Naive thymus-derived CD8-positive, alpha-beta T cell (primary cell): Measurements from ENCODE around the gene TRIOBP. TPM values are rescaled to one million over a fixed set of nuclear protein-coding genes. Genes with fewer than 3 reads are reported as not detected.
"Not testable (repeated sequence)": the region's sequence is repeated elsewhere in the genome, so short reads cannot be mapped to it uniquely, and the experiment has no call there.

ENCODE experiments used
- ATAC-seq, 2 donors: fragments of 150-1000 bp; cut with Tn5 transposase in 1 of 2; sonication (Bioruptor Pico), chemical (Tn5 transposase) in 1 of 2; 1 replicate in 1 of 2; 2 replicates in 1 of 2; pipeline ENCODE4 v1.10.0; 2021; ENCODE audit warnings: mild to moderate bottlenecking in 2 of 2, moderate library complexity in 2 of 2
- POLR2A ChIA-PET: fragments of 350-600 bp; sonication (Branson Sonifier 250); formaldehyde crosslinking; loops from one replicate; lab custom pipeline; 2021; ENCODE audit warnings: antibody characterized with exemption; lab: Charles Lee
- DNase-seq, 10 donors: peaks; one replicate each; pipeline versions ENCODE4 v3.0.0 to v3.0.0-alpha.2; 2020 to 2022
- H3K27ac Mint-ChIP-seq, 10 donors: one replicate each; pipeline ENCODE4 v1.8.0; 2020 to 2022; ENCODE audit warnings: mild to moderate bottlenecking in 10 of 10, mixed read lengths in 10 of 10, moderate library complexity in 4 of 10, inconsistent platforms in 1 of 10
- H3K27me3 Mint-ChIP-seq, 5 donors: one replicate each; pipeline ENCODE4 v1.8.0; 2021 to 2022; ENCODE audit warnings: mixed read lengths in 5 of 5
- H3K36me3 Mint-ChIP-seq, 3 donors: one replicate each; pipeline ENCODE4 v1.8.0; 2020 to 2022; ENCODE audit warnings: mixed read lengths in 3 of 3, mild to moderate bottlenecking in 2 of 3, inconsistent platforms in 1 of 3
- H3K4me1 Mint-ChIP-seq, 4 donors: one replicate each; pipeline ENCODE4 v1.8.0; 2021 to 2022; ENCODE audit warnings: mixed read lengths in 4 of 4
- H3K4me3 Mint-ChIP-seq, 10 donors: one replicate each; pipeline ENCODE4 v1.8.0; 2020 to 2022; ENCODE audit warnings: mild to moderate bottlenecking in 10 of 10, mixed read lengths in 10 of 10, moderate library complexity in 6 of 10, inconsistent platforms in 1 of 10
- H3K9me3 Mint-ChIP-seq, 9 donors: one replicate each; pipeline ENCODE4 v1.8.0; 2020 to 2022; ENCODE audit warnings: mixed read lengths in 9 of 9, mild to moderate bottlenecking in 3 of 9, inconsistent platforms in 1 of 9, moderate library complexity in 1 of 9
- polyA plus RNA-seq, 3 donors: library from polyadenylated mRNA; unstranded; fragments of 300-500 nt; fragmentation: Illumina TruSeq; gene quantifications; one replicate each; pipeline ENCODE4 v1.2.3, GENCODE V29; 2021
- total RNA-seq, 8 experiments: library from RNA in 2 of 8; stranded (reverse) in 2 of 8; gene quantifications; one replicate each; pipeline ENCODE4 v1.2.3 and lab custom pipeline; 2021 to 2026

Gene TRIOBP
- total and polyA plus RNA-seq, 5 experiments from 2014 or later, result 7.8 to 30.9 (median 11.6) TPM

- H3K9me3 Mint-ChIP-seq, DNase-seq, H3K27me3 Mint-ChIP-seq, ATAC-seq, POLR2A ChIA-PET, H3K4me3 Mint-ChIP-seq, H3K27ac Mint-ChIP-seq, H3K4me1 Mint-ChIP-seq: not testable (repeated sequence)
- H3K36me3 Mint-ChIP-seq, result peaks cover 0 to 10% (median 6%) of the 10 kb centered on the region in 3 donors
These were observed 20.4 kb downstream of the TRIOBP start for GRCh38 chr22:37717235-37717634.

GRCh38 chr22:37717746-37718305 is 21.0 kb downstream of the TRIOBP start:
- H3K4me1 Mint-ChIP-seq, POLR2A ChIA-PET, DNase-seq, ATAC-seq, H3K9me3 Mint-ChIP-seq, H3K27me3 Mint-ChIP-seq, H3K27ac Mint-ChIP-seq, H3K4me3 Mint-ChIP-seq: not testable (repeated sequence)
- H3K36me3 Mint-ChIP-seq, result peaks cover 0 to 10% (median 6%) of the 10 kb centered on the region in 3 donors

GRCh38 chr22:37725551-37726240 is 28.8 kb downstream of the TRIOBP start:
- peaks cover 0 to 11% (median 5%) of the 10 kb centered on the region in 3 donors for H3K36me3 Mint-ChIP-seq
- ATAC-seq, result no peak
- no peak overlapping the region for H3K4me3 Mint-ChIP-seq
- H3K9me3 Mint-ChIP-seq, result no peaks in the 10 kb centered on the region
- no peaks in the 10 kb centered on the region for H3K27me3 Mint-ChIP-seq
- POLR2A ChIA-PET, result no interaction called here
- no peak for DNase-seq
- peaks cover 0 to 7% (median 3%) of the 10 kb centered on the region in 4 donors for H3K4me1 Mint-ChIP-seq
- H3K27ac Mint-ChIP-seq, result peak overlapping the region in 1 of 10 donors; percentile 63

- peak overlapping the region in 2 of 10 donors; percentile 21 to 47 for H3K27ac Mint-ChIP-seq
- H3K27me3 Mint-ChIP-seq, result no peaks in the 10 kb centered on the region
- no peak for DNase-seq
- no peak overlapping the region for H3K4me3 Mint-ChIP-seq
- H3K9me3 Mint-ChIP-seq, result no peaks in the 10 kb centered on the region
- H3K36me3 Mint-ChIP-seq, result peaks cover 0 to 11% (median 5%) of the 10 kb centered on the region in 3 donors
- H3K4me1 Mint-ChIP-seq, result peaks cover 0 to 7% (median 5%) of the 10 kb centered on the region in 4 donors
- POLR2A ChIA-PET, result interaction anchor here (0.6 kb wide), 1 partner anchor 31 kb away, joined by 3 read pairs; no protein-coding TSS in a partner anchor
- ATAC-seq, result no peak
These were observed 29.5 kb downstream of the TRIOBP start for GRCh38 chr22:37726241-37726887.

- Mint-ChIP-seq H3K27me3 (no peaks in the 10 kb centered on the region), H3K36me3 (peaks cover 0 to 7% (median 5%) of the 10 kb centered on the region in 3 donors), H3K4me3 (no peak overlapping the region), H3K9me3 (no peaks in the 10 kb centered on the region), H3K27ac (peak overlapping the region in 2 of 10 donors; percentile 40 to 65), H3K4me1 (peaks cover 0 to 7% (median 5%) of the 10 kb centered on the region in 4 donors)
- ATAC-seq (no peak), DNase-seq (no peak)
- POLR2A ChIA-PET, result no interaction called here
These were observed 31.8 kb downstream of the TRIOBP start for GRCh38 chr22:37728620-37729019.

GRCh38 chr22:37731804-37732471 is 35.1 kb downstream of the TRIOBP start:
- POLR2A ChIA-PET, result interaction anchor here (0.7 kb wide), 1 partner anchor 18 kb away, joined by 4 read pairs; no protein-coding TSS in a partner anchor
- no peaks in the 10 kb centered on the region for H3K9me3 Mint-ChIP-seq
- no peak for ATAC-seq
- peaks cover 0 to 3% (median 0%) of the 10 kb centered on the region in 4 donors for H3K4me1 Mint-ChIP-seq
- H3K27ac Mint-ChIP-seq, result peak overlapping the region in 4 of 10 donors; percentile 34 to 67 (median 50)
- no peak overlapping the region for H3K4me3 Mint-ChIP-seq
- H3K27me3 Mint-ChIP-seq, result no peaks in the 10 kb centered on the region
- H3K36me3 Mint-ChIP-seq, result no peaks in the 10 kb centered on the region
- DNase-seq, result no peak

GRCh38 chr22:37732699-37733607 is 36.1 kb downstream of the TRIOBP start:
- POLR2A ChIA-PET, result interaction anchor here (0.6 kb wide), 1 partner anchor 547 kb away, joined by 3 read pairs; no protein-coding TSS in a partner anchor
- ATAC-seq, result no peak
- Mint-ChIP-seq H3K9me3 (no peaks in the 10 kb centered on the region), H3K4me1 (peaks cover 0 to 3% (median 0%) of the 10 kb centered on the region in 4 donors), H3K27ac (peak overlapping the region in 3 of 10 donors; percentile 11 to 60 (median 30)), H3K4me3 (no peak overlapping the region), H3K36me3 (no peaks in the 10 kb centered on the region), H3K27me3 (peaks cover 0 to 5% (median 0%) of the 10 kb centered on the region in 5 donors)
- DNase-seq, result no peak

- POLR2A ChIA-PET, result no interaction called here
- Mint-ChIP-seq H3K27me3 (peaks cover 0 to 9% (median 0%) of the 10 kb centered on the region in 5 donors), H3K9me3 (no peaks in the 10 kb centered on the region), H3K4me3 (no peak overlapping the region), H3K4me1 (peaks cover 0 to 7% (median 2%) of the 10 kb centered on the region in 4 donors), H3K27ac (peak overlapping the region in 1 of 10 donors; percentile 46), H3K36me3 (no peaks in the 10 kb centered on the region)
- DNase-seq, result no peak
- no peak for ATAC-seq
These were observed 37.0 kb downstream of the TRIOBP start for GRCh38 chr22:37733625-37734401.

- Mint-ChIP-seq H3K27me3 (peaks cover 0 to 9% (median 0%) of the 10 kb centered on the region in 5 donors), H3K9me3 (no peaks in the 10 kb centered on the region), H3K36me3 (no peaks in the 10 kb centered on the region), H3K27ac (no peak overlapping the region), H3K4me3 (no peak overlapping the region), H3K4me1 (peaks cover 0 to 8% (median 3%) of the 10 kb centered on the region in 4 donors)
- DNase-seq (no peak), ATAC-seq (no peak)
- POLR2A ChIA-PET, result no interaction called here
These were observed 37.5 kb downstream of the TRIOBP start for GRCh38 chr22:37734402-37734700.

GRCh38 chr22:37734964-37735451 is 38.2 kb downstream of the TRIOBP start:
- POLR2A ChIA-PET, result no interaction called here
- Mint-ChIP-seq H3K4me3 (no peak overlapping the region), H3K36me3 (no peaks in the 10 kb centered on the region), H3K4me1 (peaks cover 0 to 13% (median 7%) of the 10 kb centered on the region in 4 donors), H3K27ac (no peak overlapping the region), H3K27me3 (peaks cover 0 to 9% (median 0%) of the 10 kb centered on the region in 5 donors), H3K9me3 (no peaks in the 10 kb centered on the region)
- DNase-seq (no peak), ATAC-seq (no peak)

- no peak for DNase-seq
- Mint-ChIP-seq H3K27ac (no peak overlapping the region), H3K27me3 (peaks cover 0 to 9% (median 0%) of the 10 kb centered on the region in 5 donors), H3K9me3 (no peaks in the 10 kb centered on the region), H3K36me3 (no peaks in the 10 kb centered on the region), H3K4me1 (peaks cover 7 to 24% (median 14%) of the 10 kb centered on the region in 4 donors), H3K4me3 (no peak overlapping the region)
- POLR2A ChIA-PET, result interaction anchor here (0.6 kb wide), 1 partner anchor 55 kb away, joined by 3 read pairs; no protein-coding TSS in a partner anchor
- no peak for ATAC-seq
These were observed 42.2 kb downstream of the TRIOBP start for GRCh38 chr22:37739035-37739434.
